Measurements from ENCODE around the gene APOBEC2.
A peak's percentile ranks its signal among the peaks of the same experiment; 100 is the strongest.

Gene APOBEC2

DNA sequence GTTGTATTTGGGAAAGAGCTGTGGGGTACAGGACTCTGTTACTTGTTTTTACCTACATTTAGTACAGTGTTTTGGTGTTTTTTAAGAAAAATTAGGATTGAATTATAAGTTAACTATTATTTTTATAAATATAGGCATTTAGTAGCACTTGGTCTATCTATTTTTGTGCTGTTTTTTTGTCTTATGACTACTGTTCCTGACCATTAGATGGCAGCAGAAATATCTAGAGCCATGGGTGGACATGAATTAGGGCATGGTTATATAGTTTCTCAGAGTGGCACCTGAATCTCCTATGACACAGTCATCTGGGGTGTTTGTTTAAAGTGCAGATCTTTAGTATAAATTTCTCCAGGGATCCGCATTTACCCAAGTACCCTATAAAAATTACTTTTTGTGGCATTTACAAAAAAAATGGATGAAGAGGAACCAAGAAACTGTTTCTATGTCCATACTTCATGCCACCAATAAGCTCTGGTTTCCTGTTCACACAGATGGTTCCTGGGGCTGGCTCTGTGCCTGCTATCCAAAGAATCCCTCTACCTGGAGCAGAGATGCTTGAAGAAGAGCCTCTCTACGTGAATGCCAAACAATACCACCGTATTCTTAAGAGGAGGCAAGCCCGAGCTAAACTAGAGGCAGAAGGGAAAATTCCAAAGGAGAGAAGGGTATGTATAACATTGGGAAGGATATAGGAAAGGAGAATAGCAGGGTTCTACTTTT lies 39.6 kb downstream of the APOBEC2 start:
- peak; percentile 14 for DNase-seq

GRCh38 chr6:41093729-41094128 lies 40.7 kb downstream of the APOBEC2 start:
- no peak for DNase-seq

GRCh38 chr6:41097467-41098090 lies 44.6 kb downstream of the APOBEC2 start:
- DNase-seq = no peak

GRCh38 chr6:41098366-41098765 lies 45.4 kb downstream of the APOBEC2 start:
- no peak for DNase-seq

DNA sequence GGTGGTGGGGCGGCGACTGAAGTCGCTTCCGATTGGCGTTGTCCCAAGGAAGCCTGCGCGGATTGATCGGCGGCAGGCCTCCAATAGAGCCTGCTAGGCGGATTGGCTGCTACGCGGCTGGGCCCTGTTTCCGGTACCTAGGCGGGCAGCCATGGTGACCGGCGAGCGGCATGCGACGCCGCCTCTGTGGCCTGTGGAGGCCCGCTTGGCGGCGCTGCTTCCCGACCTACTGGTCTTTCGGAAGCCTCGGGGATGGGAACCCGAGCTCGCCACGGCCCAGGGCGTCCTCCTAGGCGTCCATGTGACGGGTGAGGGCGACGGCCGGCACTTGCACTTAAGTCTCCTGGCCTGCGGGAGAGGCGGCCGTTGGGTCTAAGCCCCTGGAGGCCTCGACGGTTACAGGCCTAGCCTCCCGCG lies 47.9 kb downstream of the APOBEC2 start:
- DNase-seq = no peak

DNA sequence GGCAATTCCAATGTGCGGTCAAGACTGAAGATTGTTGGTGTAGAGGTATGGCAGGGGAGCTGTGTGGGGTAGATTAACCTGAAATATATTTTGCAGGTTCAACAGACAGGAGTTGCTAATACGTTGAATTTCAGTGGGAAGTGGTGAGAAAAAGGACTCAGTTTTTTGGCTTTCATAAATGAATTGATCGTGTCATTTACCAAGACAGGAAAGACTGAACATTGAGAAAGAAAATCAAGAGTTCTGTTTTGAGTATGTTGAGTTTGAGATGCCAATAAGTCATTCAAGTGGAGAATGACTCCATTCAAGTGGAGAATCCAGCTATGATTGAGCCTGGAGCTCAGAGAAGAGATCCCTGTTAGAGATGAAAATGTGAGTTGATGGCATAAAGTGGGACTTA lies 50.8 kb downstream of the APOBEC2 start:
- peak; percentile 80 for DNase-seq

DNA sequence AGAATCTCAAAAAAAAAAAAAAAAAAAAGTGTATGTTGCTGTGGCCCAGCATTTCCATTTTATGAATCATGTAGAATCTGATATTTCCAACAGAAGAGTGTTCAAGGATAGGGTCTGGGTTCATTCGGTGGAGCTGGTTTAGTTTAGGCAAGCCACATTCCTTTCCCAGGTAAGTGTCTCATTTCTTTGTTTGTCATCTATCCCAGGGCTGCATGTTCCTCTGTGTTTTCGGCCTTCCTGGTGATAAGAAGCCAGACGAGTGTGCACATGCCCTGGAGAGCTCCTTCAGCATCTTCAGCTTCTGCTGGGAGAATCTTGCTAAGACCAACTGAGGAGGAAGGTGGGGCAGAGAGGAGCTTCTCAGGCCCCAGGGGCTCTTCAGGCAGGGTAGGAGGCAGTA lies 58.0 kb downstream of the APOBEC2 start:
- no peak for DNase-seq
